ENCODE data around the gene FRY.

FRY gene

DNA sequence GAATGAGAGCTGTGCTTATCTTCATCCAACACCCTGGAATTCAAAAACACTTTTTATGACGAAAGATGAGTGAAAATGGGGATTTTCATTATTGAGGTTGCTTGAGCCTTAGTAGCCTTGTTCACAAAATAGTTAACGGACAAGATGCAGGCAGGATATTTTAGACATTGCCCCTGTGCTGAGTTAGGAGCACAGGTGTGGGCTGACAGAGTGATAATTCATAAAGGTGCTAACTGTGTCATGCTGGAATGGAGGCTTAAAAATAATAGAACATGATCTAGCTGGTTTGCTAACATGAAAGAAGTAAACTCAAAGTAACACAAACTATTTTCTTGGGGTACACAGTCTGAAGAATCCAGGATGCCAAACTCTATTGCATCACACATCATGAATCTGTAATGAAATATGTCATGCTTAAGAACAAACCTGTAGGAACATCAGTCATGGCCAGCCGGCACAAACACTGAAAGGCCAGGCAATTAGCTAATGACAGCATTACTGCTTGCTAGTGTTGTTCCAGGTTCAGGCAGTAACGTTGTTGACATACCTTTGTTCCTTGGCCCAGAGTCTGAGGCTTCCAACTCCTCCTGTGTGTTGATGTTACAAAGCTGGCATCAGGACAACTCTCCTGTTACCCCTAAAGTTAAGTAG is 55.3 kb downstream of the FRY start:
- DNase-seq, result no peak

DNA sequence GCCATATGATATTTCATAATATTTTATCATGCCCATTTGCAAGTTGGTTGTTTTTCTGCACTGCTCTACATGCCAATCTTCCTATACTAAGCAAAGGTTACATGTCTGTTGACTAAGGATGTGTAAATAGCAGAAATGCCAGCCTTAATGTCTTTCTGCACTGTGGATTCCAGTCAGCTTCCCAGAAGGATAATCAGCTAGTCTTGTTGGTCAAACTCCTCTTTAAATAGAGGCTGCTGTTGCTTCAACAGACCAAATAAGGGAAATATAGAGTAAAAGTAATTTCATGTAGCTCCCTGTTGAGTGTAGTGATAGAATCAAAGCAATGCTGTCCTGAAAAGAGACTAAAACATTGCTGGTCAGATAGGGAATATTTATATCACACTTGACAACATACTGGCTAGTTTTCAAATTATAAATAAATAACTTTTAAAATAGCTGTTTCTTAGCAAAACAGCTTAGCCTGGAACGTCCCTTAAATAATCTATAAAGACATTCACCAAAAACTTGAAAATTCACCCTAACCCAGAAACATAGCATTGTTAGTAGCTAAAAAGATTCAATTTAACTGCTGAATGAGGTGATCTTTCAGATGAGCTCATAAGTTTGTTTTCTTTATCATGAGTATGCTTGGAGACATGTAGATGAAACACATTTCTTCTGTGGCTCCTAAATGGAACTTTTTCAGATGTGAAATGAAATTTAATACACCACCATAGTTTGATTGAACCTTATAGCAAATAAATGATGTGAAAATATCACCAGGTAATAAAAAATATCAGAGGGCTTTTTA is 56.6 kb downstream of the FRY start:
- no peak for DNase-seq

DNA sequence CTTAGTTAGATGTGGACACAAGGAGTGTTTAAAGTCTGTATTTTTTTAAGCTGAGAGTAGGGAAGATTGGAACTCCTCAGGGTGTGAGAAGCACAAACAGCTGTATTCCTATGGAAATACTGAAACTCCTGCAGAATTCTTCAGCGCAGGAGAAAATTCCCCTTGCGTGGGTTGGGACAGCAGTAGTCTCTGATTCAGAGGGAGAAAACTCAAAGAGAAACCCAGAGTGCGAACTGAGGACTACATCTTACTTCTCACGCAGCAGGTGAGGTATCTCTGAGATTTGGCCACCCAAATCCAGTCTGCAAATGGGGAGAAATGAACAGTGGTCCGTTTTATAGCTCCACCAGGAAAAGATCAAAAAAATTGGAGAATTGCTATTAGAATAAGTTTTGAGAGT is 60.9 kb downstream of the FRY start:
- DNase-seq, result no peak

DNA sequence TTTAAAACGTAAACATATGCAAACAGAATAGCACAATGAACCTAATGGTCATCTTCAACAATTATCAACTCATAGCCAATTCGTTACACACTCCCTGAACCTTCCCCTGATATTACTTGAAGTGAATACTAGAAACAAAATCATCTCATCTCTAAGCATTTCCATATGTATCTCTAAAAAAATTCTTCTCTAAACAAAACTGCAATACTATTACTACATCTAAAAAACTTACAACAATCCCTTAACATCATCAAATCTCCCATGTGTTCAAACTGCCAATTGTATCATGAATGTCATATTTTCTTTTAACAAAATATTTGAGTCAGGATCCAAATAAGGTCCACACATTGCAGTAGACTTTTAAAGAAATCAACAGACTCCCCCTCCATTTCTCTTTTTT is 61.4 kb downstream of the FRY start:
- DNase-seq, result no peak

DNA sequence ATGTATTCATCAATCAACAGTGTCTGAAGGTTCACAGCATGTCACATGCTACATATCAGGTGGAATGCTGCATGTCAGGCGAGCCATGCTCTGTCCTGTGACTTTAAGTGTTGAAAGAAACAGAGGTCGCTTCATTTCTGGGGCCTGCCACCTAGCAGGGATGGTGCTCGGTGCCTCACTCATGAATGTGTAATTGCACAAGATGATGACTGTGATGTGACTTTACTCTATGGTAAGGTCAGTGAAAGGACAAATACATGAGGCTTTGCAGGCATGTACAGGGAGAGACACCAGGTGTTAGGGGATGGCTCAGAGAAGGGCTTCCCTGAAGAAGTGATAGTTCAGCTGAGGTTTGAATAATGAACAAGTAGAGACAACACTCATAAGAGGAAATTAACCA is 66.7 kb downstream of the FRY start:
- DNase-seq, result no peak

DNA sequence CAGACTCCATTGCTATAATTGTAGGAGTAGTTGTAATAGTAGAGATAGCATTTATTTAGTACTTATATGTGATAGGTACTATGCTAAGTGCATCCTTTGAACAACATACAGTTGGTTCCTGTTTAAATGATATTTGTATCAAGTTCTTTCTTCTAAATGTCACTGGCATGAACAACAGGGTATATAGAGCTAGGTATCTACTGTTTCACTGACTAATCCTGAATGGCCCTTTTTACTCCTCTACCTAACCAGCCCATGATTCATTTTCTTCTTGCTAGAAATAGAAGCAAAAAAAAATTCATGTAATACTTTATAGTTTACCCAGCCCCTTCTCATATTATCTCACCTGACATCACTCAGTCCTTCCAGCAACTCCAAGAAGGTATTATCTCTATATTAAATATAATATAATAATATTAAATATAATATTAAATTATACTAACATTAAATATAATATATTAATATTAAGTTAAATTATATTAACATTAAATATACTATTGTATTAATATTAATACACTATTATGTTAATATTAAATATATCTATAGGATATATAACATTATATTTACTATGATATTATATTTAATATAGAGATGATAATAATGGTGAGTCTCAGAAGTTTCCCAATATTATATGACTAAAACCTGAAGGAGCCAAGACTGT is 74.2 kb downstream of the FRY start:
- no peak for DNase-seq

DNA sequence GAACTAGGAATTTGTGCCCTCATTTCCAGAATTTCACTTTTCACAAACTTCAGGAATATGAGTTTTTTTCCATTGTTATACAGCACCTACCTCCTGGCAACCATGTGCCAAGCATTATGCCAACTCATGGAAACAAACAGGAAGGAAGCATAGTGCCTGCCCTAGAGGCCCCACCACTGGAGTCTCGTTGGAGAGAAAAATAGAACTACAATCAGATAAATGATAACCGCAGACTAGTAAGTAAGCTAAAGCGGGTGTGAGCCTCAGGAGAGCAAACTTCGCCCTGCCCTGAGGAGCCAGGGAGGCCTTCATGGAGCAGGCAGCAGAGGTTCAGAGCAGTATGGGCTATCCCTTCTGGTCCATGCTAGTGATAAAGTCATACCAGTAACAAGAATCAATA is 75.9 kb downstream of the FRY start:
- DNase-seq, result peak in 1 of 5 experiments; percentile 55

DNA sequence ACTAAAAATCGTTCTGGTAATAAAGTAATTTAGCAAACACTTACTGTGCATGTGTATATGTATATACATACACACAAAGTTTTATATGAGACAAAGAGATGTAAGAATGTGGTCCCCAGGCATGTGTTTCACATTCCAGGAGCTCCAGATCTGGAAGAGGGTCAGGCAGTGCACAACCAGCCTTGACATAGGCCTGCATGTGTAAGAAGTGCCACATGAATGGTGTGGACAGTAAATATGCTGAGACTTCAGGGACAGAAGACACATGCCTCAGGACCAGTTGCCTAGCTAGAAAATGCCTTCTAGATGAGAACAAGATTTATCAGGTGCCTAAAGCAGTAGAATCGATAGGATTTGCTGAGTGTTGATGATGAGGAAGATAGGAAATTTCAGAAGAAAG is 76.4 kb downstream of the FRY start:
- no peak for DNase-seq

DNA sequence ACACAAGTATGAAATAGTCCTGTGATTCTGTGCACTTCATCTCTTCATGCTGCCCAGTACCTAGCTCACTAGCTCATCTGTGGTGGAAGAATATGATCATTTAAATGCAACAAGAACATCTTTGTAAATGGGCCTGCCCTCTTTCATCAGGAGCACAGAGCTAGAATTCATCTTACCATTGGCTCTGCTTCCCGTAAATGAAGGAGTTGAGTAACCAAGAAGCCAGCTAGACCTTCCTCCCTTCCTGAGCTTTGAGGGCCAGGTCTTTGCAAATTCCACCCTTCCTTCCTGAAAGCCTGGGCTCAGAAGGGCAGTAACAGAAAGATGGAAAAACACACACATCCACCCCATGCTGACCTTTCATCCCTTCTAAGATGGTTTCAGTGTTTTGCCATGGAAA is 82.0 kb downstream of the FRY start:
- no peak for DNase-seq

DNA sequence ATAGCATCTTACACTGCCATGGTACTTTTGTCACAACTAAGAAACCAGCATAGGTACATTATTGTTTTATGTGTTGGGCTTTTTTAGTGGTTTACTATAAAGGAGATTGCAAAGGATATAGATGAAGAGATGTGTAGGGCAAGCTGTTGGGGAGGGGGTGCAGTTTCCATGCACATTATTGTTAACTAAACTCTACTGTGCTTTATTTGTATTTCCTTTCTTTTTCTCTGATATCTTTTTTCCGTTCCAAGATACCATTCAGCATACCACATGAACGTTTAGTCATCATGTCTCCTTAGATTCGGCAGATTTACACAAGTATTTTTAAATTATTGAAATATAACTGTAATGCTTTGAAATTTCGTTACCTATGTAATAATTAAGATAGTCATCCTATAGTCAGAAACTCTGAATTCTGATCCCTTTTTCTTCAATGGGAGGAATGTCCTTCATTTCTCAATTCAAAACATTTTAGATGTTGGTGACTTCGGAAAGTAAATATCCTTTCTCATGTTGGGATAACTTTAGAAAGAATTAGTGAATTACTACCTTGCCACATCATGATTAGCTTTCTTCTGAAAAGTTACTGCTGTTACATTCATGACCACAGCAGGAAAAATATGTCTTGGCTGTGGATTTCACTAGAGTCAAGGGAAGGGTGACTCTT is 82.8 kb downstream of the FRY start:
- DNase-seq, result no peak

DNA sequence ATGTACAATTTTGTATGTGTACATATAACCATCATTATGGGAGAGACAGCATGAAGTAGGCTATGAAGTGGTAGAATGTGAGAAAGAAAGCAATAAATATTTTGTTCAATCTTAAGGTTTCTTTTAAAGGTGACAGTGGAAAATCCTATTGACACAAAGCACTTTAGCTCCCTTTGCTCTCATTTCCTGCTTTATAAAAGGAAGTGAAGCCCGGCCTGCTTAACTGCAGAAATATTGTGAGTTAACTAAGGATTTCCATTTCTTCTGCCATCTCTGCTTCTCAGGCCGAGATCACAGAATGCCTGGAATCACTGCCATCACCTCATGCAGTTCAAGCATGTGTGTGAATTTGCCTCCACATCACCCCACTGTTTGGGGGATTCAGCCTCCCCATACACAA is 83.5 kb downstream of the FRY start:
- no peak for DNase-seq

DNA sequence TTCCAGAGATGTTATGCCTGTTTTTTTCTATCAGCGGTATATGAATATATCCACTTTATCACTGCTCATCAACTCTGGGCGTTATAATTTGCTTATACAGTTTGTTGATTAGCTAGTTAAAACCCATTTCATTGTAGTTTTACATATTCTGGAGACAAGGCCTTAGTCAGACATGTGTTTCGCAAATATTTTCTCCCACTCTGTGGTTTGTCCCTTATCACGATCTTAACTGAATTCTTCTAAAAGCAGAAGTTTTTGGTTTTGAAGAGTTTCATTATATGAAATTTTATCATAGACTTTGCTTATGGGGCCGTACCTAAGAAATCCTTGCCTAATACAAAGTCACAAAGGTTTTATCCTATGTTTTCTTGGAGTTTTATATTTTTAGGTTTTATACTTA is 84.6 kb downstream of the FRY start:
- DNase-seq, result peak in 1 of 5 experiments; percentile 17

DNA sequence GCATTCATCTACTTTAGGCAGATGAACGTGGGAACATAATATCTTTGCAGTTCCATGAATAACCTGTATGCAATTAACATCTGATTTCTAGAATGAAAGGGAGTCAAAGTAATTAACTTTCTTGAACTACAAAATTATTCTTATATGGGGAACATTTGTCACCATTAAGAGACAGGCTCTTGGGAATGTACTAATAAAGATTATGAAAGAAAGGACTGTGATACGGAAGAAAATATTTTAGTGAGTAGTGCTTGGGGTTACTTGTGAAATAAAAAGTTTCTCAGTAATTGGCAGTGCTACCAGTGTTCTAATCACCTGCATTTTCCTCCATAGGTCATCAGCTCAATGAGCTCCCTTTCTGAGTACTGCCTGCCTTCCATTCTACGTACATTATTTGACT is 85.4 kb downstream of the FRY start:
- DNase-seq, result no peak

DNA sequence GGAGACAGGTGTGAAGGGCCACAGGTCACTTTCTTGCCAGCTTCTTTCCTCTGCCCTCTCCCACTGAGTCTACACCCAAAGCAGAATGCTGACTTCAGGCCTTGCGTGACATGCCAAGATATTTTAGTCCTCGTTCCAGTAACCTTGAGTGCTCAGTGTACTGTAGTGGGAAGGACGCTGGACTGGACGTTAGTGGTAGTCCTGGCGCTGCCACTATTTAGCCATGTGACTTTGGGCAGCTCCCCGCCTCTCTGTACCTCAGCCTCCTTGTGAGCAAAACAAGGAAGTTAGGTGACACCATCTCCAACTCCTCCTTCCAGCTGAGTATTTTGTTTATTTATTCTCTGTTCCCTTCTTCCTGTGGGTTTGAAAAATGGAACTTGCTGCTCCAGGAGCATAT is 86.1 kb downstream of the FRY start:
- no peak for DNase-seq

DNA sequence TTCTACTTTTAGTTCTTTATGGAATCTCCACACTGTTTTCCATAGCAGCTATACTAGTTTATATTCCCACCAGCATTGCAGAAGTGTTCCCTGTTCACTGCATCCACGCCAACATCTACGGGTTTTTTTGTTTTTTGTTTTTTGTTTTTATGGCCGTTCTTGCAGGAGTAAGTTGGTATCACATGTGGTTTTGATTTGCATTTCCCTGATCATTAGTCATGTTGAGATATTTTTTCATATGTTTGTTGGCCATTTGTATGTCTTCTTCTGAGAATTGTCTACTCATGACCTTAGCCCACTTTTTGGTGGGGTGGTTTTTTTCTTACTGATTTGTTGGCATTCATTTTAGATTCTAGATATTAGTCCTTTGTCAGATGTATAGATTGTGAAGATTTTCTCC is 89.7 kb downstream of the FRY start:
- DNase-seq, result peak in 1 of 5 experiments; percentile 46

DNA sequence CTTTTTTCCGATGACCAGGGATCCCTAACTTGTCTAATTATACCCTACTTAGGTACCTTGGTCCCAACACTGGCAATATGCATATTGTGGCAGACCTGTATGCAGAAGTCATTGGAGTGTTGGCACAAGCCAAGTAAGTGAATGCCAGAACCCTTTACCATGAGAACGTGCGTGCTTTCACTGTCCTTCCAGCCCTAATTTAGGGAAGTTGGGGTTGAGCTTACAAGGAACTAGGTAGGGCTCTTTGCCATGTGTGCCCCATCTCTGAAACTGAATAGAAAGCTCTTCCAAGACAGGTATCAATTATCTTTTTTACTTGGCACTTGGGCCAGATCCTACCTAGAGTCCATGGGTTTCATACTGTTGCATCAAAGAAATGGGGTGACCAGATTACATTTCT is 93.2 kb downstream of the FRY start:
- no peak for DNase-seq

DNA sequence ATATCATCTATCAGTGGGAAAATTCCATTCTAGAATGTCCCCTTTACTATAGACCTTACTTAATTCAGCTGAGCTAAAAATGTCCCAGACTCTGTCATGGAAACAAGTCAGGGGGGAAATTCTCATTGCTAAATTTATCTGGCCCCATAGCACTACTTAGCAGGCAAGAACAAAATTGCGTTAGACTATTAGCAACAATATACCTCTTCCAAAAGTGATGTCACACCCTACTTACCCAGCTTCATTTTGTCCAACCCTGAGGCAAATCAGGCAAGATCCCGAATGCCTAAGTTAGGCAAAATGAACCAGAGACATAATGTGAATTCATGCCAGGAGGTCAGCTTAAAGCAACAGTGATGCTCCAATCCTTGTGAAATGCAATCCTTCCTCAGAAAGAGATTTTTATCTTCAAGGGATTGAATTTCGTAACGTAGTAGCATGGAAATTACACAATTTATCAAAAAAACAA is 93.7 kb downstream of the FRY start:
- no peak for DNase-seq

DNA sequence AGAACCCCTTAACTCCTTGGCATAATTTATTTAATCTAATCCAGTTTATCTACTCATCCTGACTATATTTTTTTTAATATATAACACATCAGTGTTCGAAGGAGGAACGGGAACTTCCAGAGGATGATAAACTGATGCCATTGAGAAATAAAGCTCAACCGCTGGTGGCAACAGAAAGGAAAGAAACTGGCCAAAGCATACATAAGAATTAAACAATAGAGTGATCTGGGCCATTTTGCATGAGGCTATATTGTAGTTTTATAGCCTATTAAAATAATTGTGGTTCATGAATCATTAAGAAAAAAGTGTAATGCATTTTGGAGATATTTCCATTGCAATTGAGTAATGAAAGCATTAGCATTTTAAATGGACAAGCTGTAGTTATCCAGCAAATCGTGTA is 94.2 kb downstream of the FRY start:
- DNase-seq, result no peak

DNA sequence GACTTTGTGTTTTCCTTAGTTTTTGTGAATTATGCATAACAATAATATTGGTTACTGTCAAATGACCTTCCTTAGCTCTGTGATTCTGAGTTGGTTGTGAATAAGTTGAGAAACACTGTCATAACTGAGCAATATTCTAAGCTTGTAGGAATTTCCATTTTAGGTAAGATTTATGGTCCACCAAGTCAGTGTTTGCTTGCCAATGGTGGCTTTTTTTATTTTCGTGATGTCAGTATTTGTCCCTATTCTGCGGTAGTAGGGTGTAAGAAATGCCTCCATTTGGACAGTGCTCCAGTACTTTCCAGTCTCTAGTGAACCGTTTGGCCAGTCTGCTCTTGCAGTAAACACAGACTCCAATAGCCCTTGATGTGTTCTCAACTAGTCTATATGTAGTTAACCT is 94.7 kb downstream of the FRY start:
- no peak for DNase-seq

DNA sequence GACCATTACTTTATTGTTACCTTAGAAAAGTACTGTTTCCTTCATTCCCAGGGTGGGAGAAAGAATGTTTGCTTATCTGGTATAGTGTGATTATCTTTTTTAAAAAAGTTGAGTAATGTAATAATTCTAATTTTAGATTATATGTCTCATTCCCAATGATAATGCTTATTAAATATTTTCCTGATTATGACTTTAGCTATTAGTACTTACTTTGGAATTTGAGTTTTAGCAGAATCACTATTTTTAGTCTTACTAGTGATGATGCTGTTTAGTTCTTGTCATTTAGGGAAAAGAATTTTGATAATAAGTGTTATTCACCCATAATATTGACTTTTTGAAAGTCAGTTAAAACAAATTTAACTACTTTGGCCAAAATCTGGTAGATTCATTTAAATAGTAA is 95.2 kb downstream of the FRY start:
- no peak for DNase-seq

DNA sequence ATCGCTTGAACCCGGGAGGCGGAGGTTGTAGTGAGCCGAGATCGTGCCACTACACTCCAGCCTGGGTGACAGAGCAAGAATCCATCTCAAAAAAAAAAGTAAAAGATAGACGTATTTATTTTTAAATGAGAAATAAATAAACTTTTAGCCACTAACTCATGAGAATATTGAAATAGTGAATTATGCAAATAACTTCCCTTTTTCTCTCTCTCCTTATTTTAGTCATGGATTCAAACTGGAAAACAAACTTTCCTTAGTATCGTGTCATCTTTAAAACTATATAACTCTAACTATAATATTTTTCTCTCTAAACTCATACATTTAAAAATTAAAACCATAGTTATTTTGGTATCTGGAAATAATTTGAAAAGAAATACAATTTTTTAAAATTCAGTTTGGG is 96.1 kb downstream of the FRY start:
- DNase-seq, result no peak

DNA sequence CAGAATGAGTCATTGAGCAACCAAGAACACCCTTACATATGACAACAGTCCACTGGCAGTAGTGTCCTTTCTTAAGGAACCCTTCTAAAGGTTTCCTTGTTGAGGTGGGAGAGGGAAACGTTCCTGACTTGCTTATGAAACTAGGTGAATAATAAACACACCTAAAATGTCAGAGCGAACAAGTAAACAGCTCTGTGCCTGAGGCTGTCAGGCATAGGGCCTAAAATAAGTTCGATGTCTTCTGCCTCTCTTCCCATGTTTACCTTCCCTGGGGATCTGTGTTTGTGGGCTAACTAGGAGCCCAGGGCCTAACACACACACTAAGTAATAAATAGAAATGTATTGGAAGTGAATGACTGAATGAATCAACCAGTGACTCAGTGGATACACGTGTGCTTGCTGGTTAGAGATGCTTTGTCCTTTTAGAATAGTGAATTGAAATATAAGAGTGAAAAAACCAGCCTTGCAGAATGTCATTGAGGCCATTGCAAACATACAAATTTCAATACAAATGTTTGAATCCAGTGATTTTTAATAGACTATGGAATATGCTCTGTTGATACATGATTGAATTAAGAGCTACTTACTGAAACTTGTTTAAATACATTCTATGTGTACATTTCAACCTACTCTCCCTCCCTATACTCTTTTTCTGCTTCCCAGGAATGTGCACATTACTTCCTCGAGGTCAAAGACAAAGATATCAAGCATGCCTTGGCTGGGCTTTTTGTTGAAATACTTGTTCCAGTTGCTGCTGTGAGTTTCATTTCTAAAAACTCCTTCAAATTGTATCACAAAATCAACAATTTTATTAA is 102.9 kb downstream of the FRY start:
- no peak for DNase-seq

DNA sequence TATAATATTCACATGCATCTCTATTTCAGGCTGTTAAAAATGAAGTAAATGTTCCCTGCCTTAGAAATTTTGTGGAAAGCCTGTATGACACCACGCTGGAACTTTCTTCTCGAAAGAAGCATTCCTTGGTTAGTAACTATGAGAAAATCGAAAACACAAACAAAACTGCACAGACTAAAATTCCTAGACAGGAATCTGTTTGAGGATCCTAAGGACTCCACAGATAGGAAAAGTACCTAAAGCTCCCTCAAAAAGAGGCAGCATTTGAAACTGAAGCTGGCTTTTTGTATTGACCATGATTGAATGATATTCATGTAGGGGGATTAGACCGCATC is 103.4 kb downstream of the FRY start:
- no peak for DNase-seq
